Measurements from ENCODE around the gene ST3GAL3.

- TF ChIP-seq CTCF (IDR thresholded peaks at IDR 0.05 in 4 of 5, conservative IDR thresholded peaks at IDR 0.05 in 1 of 5): no peak
- TF ChIP-seq POLR2A (IDR thresholded peaks at IDR 0.05): no peak
Observed at GRCh38 chr1:43868741-43869067, 161.4 kb downstream of the ST3GAL3 start.
